Suprapubic skin (tissue), 4 donors: Measurements from ENCODE around the gene ELOB.

Experiments
- CTCF ChIP-seq, 2 donors: fragments of 200-600 bp in 1 of 2; fragments of 450-650 bp in 1 of 2; sonication (generic) in 1 of 2; IDR thresholded peaks; one replicate each; pipeline ENCODE4 v1.5.1; 2016 to 2019; ENCODE audit warnings: antibody characterized with exemption in 2 of 2, mild to moderate bottlenecking in 1 of 2, moderate library complexity in 1 of 2
- POLR2A ChIP-seq, 2 donors: fragments of 450-650 bp; IDR thresholded peaks; one replicate each; pipeline ENCODE4 v1.6.1; 2017; ENCODE audit warnings: antibody characterized with exemption in 2 of 2, mild to moderate bottlenecking in 2 of 2, moderate library complexity in 2 of 2
- POLR2AphosphoS5 ChIP-seq, 3 donors: sonication (generic); formaldehyde crosslinking; IDR thresholded peaks; one replicate each; pipeline ENCODE4 v1.6.1; 2017; ENCODE audit warnings: antibody characterized with exemption in 3 of 3

- TF ChIP-seq POLR2A (IDR thresholded peaks at IDR 0.05) = no peak
- TF ChIP-seq POLR2AphosphoS5 (IDR thresholded peaks at IDR 0.05) = no peak
- TF ChIP-seq CTCF (IDR thresholded peaks at IDR 0.05) = no peak
These were observed 27.6 kb downstream of the ELOB start for GRCh38 chr16:2749476-2749875.
